GM18951 (cell line): ENCODE data around the gene LYZL2.
"Not testable (repeated sequence)": the region's sequence is repeated elsewhere in the genome, so short reads cannot be mapped to it uniquely, and the experiment has no call there.

ENCODE experiments used
- POLR2A ChIP-seq: IDR thresholded peaks from 4 replicates; pipeline ENCODE4 v1.6.1; 2011; ENCODE audit warnings: mild to moderate bottlenecking; ENCODE audit not compliant: insufficient read length, insufficient read depth; ENCODE audit errors: extremely low read depth
- in situ Hi-C: fragments of 300-500 bp; cut with MboI; formaldehyde crosslinking; loops from one replicate; pipeline ENCODE4 v1.12.0; 2022; ENCODE audit warnings: low sequenced_read_pairs, mixed read lengths, inconsistent platforms; ENCODE audit not compliant: unreplicated experiment

The LYZL2 gene

GRCh38 chr10:30629653-30630052 lies at the start of gene LYZL2:
LYZL2 (minus strand) TSS chr10:30629753; CDS start chr10:30626915, 2,838 bp downstream.
- in situ Hi-C loops = loop anchor here (5.0 kb wide), 1 partner anchor 1337 kb away; no protein-coding TSS in a partner anchor
- no peak for TF ChIP-seq POLR2A

GRCh38 chr10:30677616-30678015 lies 48.1 kb upstream of the LYZL2 start:
- in situ Hi-C loops = not testable (repeated sequence)

- in situ Hi-C loops = not testable (repeated sequence)
Observed at GRCh38 chr10:30677146-30677545, 47.6 kb upstream of the LYZL2 start.

- TF ChIP-seq POLR2A = no peak
- in situ Hi-C loops = no loop called here
Observed at GRCh38 chr10:30675791-30676718, 46.5 kb upstream of the LYZL2 start.

- no peak for TF ChIP-seq POLR2A
- in situ Hi-C loops = no loop called here
Observed at GRCh38 chr10:30674796-30675195, 45.2 kb upstream of the LYZL2 start.

- in situ Hi-C loops = not testable (repeated sequence)
Observed at GRCh38 chr10:30673262-30673661, 43.7 kb upstream of the LYZL2 start.

GRCh38 chr10:30672338-30672737 lies 42.8 kb upstream of the LYZL2 start:
- in situ Hi-C loops = not testable (repeated sequence)

GRCh38 chr10:30671026-30671616 lies 41.6 kb upstream of the LYZL2 start:
- in situ Hi-C loops = no loop called here
- TF ChIP-seq POLR2A = no peak

GRCh38 chr10:30667982-30668381 lies 38.4 kb upstream of the LYZL2 start:
- in situ Hi-C loops = not testable (repeated sequence)

GRCh38 chr10:30663403-30663802 lies 33.9 kb upstream of the LYZL2 start:
- in situ Hi-C loops = not testable (repeated sequence)

- TF ChIP-seq POLR2A = no peak
- in situ Hi-C loops = no loop called here
Observed at GRCh38 chr10:30662814-30663213, 33.3 kb upstream of the LYZL2 start.

GRCh38 chr10:30660314-30660713 lies 30.8 kb upstream of the LYZL2 start:
- in situ Hi-C loops = not testable (repeated sequence)

- in situ Hi-C loops = no loop called here
- no peak for TF ChIP-seq POLR2A
Observed at GRCh38 chr10:30656233-30656632, 26.7 kb upstream of the LYZL2 start.

GRCh38 chr10:30655001-30655400 lies 25.4 kb upstream of the LYZL2 start:
- in situ Hi-C loops = not testable (repeated sequence)

- in situ Hi-C loops = not testable (repeated sequence)
Observed at GRCh38 chr10:30651470-30652397, 22.2 kb upstream of the LYZL2 start.
